Endothelial cell of umbilical vein (primary cell): ENCODE measurements around the gene C16orf90. TPM values are rescaled to one million over a fixed set of nuclear protein-coding genes. Genes with fewer than 3 reads are reported as not detected.

Source experiments
- BruUV-seq: library from RNA; stranded (reverse); fragments of 400-500 nt; replicated peaks from 2 replicates; lab custom pipeline; 2021; lab: Mats Ljungman, UMichigan
- CTCF ChIA-PET: fragments of 300-600, 350-600 bp; sonication (Branson Sonifier 250); formaldehyde crosslinking; loops from one replicate; lab custom pipeline; 2021; ENCODE audit warnings: antibody characterized with exemption, inconsistent platforms; lab: Charles Lee
- POLR2A ChIA-PET: fragments of 300-600, 350-600 bp; sonication (Branson Sonifier 250); formaldehyde crosslinking; loops from one replicate; lab custom pipeline; 2021; ENCODE audit warnings: antibody characterized with exemption, inconsistent platforms; lab: Charles Lee
- DNase-seq: peaks from one replicate; pipeline ENCODE4 v3.0.0-alpha.2; 2011; ENCODE audit warnings: low read depth, low spot score
- FAIRE-seq: peaks from 2 replicates; lab custom pipeline; 2011; peaks lifted over from hg19 to GRCh38; lab: Jason Lieb, UNC
- H2AFZ ChIP-seq: 2 replicates; pipeline ENCODE4 v1.6.0; 2012; ENCODE audit warnings: low read depth, low read length, control low read depth, inconsistent platforms
- H3K27ac ChIP-seq: 2 replicates; pipeline ENCODE4 v1.5.1; 2011; ENCODE audit warnings: low read depth, mild to moderate bottlenecking, control low read depth, low read length, moderate library complexity; ENCODE audit not compliant: insufficient read depth
- H3K27me3 ChIP-seq, 2 experiments: 2 replicates each; pipeline versions ENCODE4 v1.6.0 to v1.6.1; 2011; ENCODE audit warnings: low read length in 2 of 2, mixed read lengths in 1 of 2; ENCODE audit not compliant: control insufficient read depth in 2 of 2, insufficient read depth in 2 of 2
- H3K36me3 ChIP-seq, 2 experiments: 2 replicates in 1 of 2; 3 replicates in 1 of 2; pipeline ENCODE4 v1.5.1; 2011; ENCODE audit warnings: low read length in 2 of 2, mild to moderate bottlenecking in 1 of 2, moderate library complexity in 1 of 2; ENCODE audit not compliant: control insufficient read depth in 2 of 2, insufficient read depth in 2 of 2; ENCODE audit errors: extremely low read depth in 1 of 2
- H3K4me1 ChIP-seq: 3 replicates; pipeline ENCODE4 v1.5.1; 2011; ENCODE audit warnings: mild to moderate bottlenecking, low read length; ENCODE audit not compliant: control insufficient read depth, insufficient read depth; ENCODE audit errors: extremely low read depth
- H3K4me2 ChIP-seq: 2 replicates; pipeline ENCODE4 v1.6.1; 2011; ENCODE audit warnings: low read length, control low read depth, mixed read lengths; ENCODE audit not compliant: insufficient read depth
- H3K4me3 ChIP-seq, 3 experiments: fragments of 200-600 bp in 1 of 3; sonication (generic), shearing (Covaris generic) in 1 of 3; replicated peaks in 1 of 3; 2 replicates each; pipeline ENCODE4 v1.5.1; 2011 to 2016; ENCODE audit warnings: control low read depth in 3 of 3, low read length in 3 of 3, mild to moderate bottlenecking in 2 of 3, inconsistent platforms in 1 of 3, low read depth in 1 of 3, moderate library complexity in 1 of 3; ENCODE audit not compliant: insufficient read depth in 1 of 3
- H3K79me2 ChIP-seq: 2 replicates; pipeline ENCODE4 v1.6.0; 2012; ENCODE audit warnings: low read length, inconsistent platforms; ENCODE audit not compliant: control insufficient read depth, insufficient read depth
- H3K9ac ChIP-seq: replicated peaks from 2 replicates; pipeline ENCODE3; 2011; ENCODE audit warnings: low read length, control low read depth; ENCODE audit not compliant: insufficient read depth; ENCODE audit errors: extremely low read depth
- H3K9me1 ChIP-seq: replicated peaks from 3 replicates; pipeline ENCODE4 v1.6.0; 2011; ENCODE audit warnings: mild to moderate bottlenecking, low read length; ENCODE audit not compliant: control insufficient read depth, insufficient read depth; ENCODE audit errors: extremely low read depth
- H3K9me3 ChIP-seq: replicated peaks from 2 replicates; pipeline ENCODE4 v1.5.1; 2012; ENCODE audit warnings: low read length, inconsistent platforms; ENCODE audit not compliant: control insufficient read depth, insufficient read depth
- H4K20me1 ChIP-seq: replicated peaks from 2 replicates; pipeline ENCODE3; 2011; ENCODE audit warnings: mild to moderate bottlenecking, low read length; ENCODE audit not compliant: control insufficient read depth, insufficient read depth; ENCODE audit errors: extremely low read depth
- CTCF ChIP-seq, 2 donors: IDR thresholded peaks; 1 replicate in 1 of 2; 2 replicates in 1 of 2; pipeline ENCODE4 v1.5.1; 2011; ENCODE audit warnings: low read length in 2 of 2, mild to moderate bottlenecking in 2 of 2, moderate library complexity in 2 of 2, control low read depth in 1 of 2, inconsistent platforms in 1 of 2, low read depth in 1 of 2; ENCODE audit not compliant: insufficient read depth in 1 of 2; ENCODE audit errors: extremely low read depth in 1 of 2
- EZH2 ChIP-seq: IDR thresholded peaks from 2 replicates; pipeline ENCODE4 v1.6.1; 2012; ENCODE audit warnings: borderline replicate concordance, low read depth, mild to moderate bottlenecking, moderate library complexity, low read length, inconsistent platforms; ENCODE audit not compliant: severe bottlenecking
- FOS ChIP-seq: IDR thresholded peaks from 2 replicates; pipeline ENCODE4 v1.6.1; 2011; ENCODE audit warnings: mild to moderate bottlenecking, low read length, moderate library complexity, borderline replicate concordance; ENCODE audit not compliant: insufficient read depth
- GATA2 ChIP-seq: IDR thresholded peaks from 2 replicates; pipeline ENCODE4 v1.7.0; 2011; ENCODE audit warnings: low read depth, mild to moderate bottlenecking, moderate library complexity, mixed read lengths, low read length; ENCODE audit not compliant: insufficient read length, insufficient read depth
- JUN ChIP-seq: IDR thresholded peaks from 2 replicates; pipeline ENCODE4 v1.6.1; 2011; ENCODE audit warnings: borderline replicate concordance, low read depth; ENCODE audit not compliant: insufficient read length, insufficient read depth
- MYC ChIP-seq: IDR thresholded peaks from one replicate; pipeline ENCODE4 v1.6.1; 2011; ENCODE audit warnings: mild to moderate bottlenecking, low read depth, low read length
- POLR2A ChIP-seq: IDR thresholded peaks from 2 replicates; pipeline ENCODE4 v1.6.1; 2012; ENCODE audit warnings: low read depth, mild to moderate bottlenecking, control low read depth, low read length
- POLR2AphosphoS5 ChIP-seq: IDR thresholded peaks from 2 replicates; pipeline ENCODE4 v1.6.1; 2012; ENCODE audit warnings: low read depth, mild to moderate bottlenecking, control low read depth, low read length, moderate library complexity; ENCODE audit not compliant: insufficient read depth
- dilution Hi-C: fragments of 300-500 bp; cut with MboI; formaldehyde crosslinking; loops from one replicate; pipeline ENCODE4 v1.15.0; 2019; ENCODE audit warnings: low sequenced_read_pairs; ENCODE audit not compliant: extremely low pct_ligation_motif_present
- intact Hi-C: fragments of 100-400 bp; cut with micrococcal nuclease; formaldehyde crosslinking; loops from one replicate; pipeline ENCODE4 v1.10.0; 2022
- polyA plus RNA-seq, 4 experiments: library from polyadenylated mRNA; depleted of rRNA in 3 of 4; stranded (reverse) in 3 of 4; unstranded in 1 of 4; fragments of >200 nt; gene quantifications; 2 replicates each; pipeline versions ENCODE4 v1.2.1 to v1.2.3, GENCODE V29; 2011 to 2012; ENCODE audit warnings: missing spikeins in 1 of 4
- total RNA-seq: library from RNA; stranded (reverse); gene quantifications from 2 replicates; pipeline ENCODE4 v1.2.3, GENCODE V29; 2021
- TF ChIP-seq, protein P1 (sequence below): IDR thresholded peaks from 2 replicates; pipeline ENCODE4 v1.6.1; 2011; ENCODE audit not compliant: insufficient read depth, insufficient read length

Gene C16orf90
- total and polyA plus RNA-seq, 2 donors (not counting 3 experiments of a cell fraction or from before 2014, with no cell fraction given) = not detected

- no peak overlapping the region for H3K27ac ChIP-seq
- no peak overlapping the region for H3K9ac ChIP-seq
- no peaks in the 10 kb centered on the region for H3K79me2 ChIP-seq
- DNase-seq (no peak), FAIRE-seq (no peak)
- H3K36me3 ChIP-seq = peaks cover 2 to 11% of the 10 kb centered on the region in 2 experiments
- no peak overlapping the region for H3K4me3 ChIP-seq
- TF ChIP-seq EZH2 = no peak
- TF ChIP-seq, protein P1, sequence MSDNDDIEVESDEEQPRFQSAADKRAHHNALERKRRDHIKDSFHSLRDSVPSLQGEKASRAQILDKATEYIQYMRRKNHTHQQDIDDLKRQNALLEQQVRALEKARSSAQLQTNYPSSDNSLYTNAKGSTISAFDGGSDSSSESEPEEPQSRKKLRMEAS = no peak
- TF ChIP-seq POLR2AphosphoS5 = no peak
- TF ChIP-seq GATA2 = no peak
- TF ChIP-seq JUN = no peak
- no peak for TF ChIP-seq FOS
- no peak for TF ChIP-seq MYC
- no peak for TF ChIP-seq POLR2A
- TF ChIP-seq CTCF (IDR thresholded peaks at IDR 0.05; ENCODE audit: extremely low read depth in 1 of 2, insufficient read depth in 1 of 2, low read depth in 1 of 2, low read length in 2 of 2) = no peak
- H2AFZ ChIP-seq = no peak overlapping the region
- no peaks in the 10 kb centered on the region for H3K27me3 ChIP-seq
- intact Hi-C loops = no loop called here
- no peaks in the 10 kb centered on the region for H4K20me1 ChIP-seq
- H3K4me1 ChIP-seq = no peaks in the 10 kb centered on the region
- no peak overlapping the region for H3K4me2 ChIP-seq
- H3K9me3 ChIP-seq = no peaks in the 10 kb centered on the region
- dilution Hi-C loops = no loop called here
- no TSS peak for BruUV-seq
- POLR2A ChIA-PET = no interaction called here
- CTCF ChIA-PET = interaction anchor here (1.1 kb wide), 1 partner anchor 22 kb away, joined by 3 read pairs; no protein-coding TSS in a partner anchor
- no peaks in the 10 kb centered on the region for H3K9me1 ChIP-seq
Observed at GRCh38 chr16:3519581-3519980, 24.3 kb upstream of the C16orf90 start.
